H7 (cell line): ENCODE data around the gene SIM1. TPM values are rescaled to one million over a fixed set of nuclear protein-coding genes. Genes with fewer than 3 reads are reported as not detected.
A peak's percentile ranks its signal among the peaks of the same experiment; 100 is the strongest.

Experiments used
- DNase-seq: peaks from one replicate; pipeline ENCODE4 v3.0.0; 2012
- H3K27me3 ChIP-seq: 2 replicates; pipeline ENCODE4 v1.6.0; 2011; ENCODE audit warnings: mild to moderate bottlenecking, low read length; ENCODE audit not compliant: control insufficient read depth, insufficient read depth
- H3K36me3 ChIP-seq: replicated peaks from 2 replicates; pipeline ENCODE4 v1.5.1; 2011; ENCODE audit warnings: low read length; ENCODE audit not compliant: control insufficient read depth, insufficient read depth
- H3K4me3 ChIP-seq: 2 replicates; pipeline ENCODE4 v1.5.1; 2011; ENCODE audit warnings: low read depth, mild to moderate bottlenecking, control low read depth, low read length, moderate library complexity; ENCODE audit not compliant: insufficient read depth
- total RNA-seq: library from RNA; depleted of rRNA; stranded (reverse); fragments of >200 nt; shearing (Covaris generic); gene quantifications from 2 replicates; pipeline ENCODE4 v1.2.3, GENCODE V29; 2014

SIM1 gene
- total RNA-seq, 1 experiment from 2014 or later, result 0.03 TPM

- no peaks in the 10 kb centered on the region for H3K36me3 ChIP-seq
- peak; percentile 77 for DNase-seq
- peaks cover 99% of the 10 kb centered on the region for H3K27me3 ChIP-seq
- H3K4me3 ChIP-seq, result peak overlapping the region; percentile 8
These were observed 414 bp downstream of the SIM1 start for GRCh38 chr6:100464162-100464851.

GRCh38 chr6:100463630-100464161, 1.0 kb downstream of the SIM1 start:
- H3K4me3 ChIP-seq, result peak overlapping the region; percentile 1; the same call in 1 of the 2 replicates
- H3K27me3 ChIP-seq, result peaks cover 99% of the 10 kb centered on the region
- DNase-seq, result peak; percentile 56
- H3K36me3 ChIP-seq, result no peaks in the 10 kb centered on the region

DNA sequence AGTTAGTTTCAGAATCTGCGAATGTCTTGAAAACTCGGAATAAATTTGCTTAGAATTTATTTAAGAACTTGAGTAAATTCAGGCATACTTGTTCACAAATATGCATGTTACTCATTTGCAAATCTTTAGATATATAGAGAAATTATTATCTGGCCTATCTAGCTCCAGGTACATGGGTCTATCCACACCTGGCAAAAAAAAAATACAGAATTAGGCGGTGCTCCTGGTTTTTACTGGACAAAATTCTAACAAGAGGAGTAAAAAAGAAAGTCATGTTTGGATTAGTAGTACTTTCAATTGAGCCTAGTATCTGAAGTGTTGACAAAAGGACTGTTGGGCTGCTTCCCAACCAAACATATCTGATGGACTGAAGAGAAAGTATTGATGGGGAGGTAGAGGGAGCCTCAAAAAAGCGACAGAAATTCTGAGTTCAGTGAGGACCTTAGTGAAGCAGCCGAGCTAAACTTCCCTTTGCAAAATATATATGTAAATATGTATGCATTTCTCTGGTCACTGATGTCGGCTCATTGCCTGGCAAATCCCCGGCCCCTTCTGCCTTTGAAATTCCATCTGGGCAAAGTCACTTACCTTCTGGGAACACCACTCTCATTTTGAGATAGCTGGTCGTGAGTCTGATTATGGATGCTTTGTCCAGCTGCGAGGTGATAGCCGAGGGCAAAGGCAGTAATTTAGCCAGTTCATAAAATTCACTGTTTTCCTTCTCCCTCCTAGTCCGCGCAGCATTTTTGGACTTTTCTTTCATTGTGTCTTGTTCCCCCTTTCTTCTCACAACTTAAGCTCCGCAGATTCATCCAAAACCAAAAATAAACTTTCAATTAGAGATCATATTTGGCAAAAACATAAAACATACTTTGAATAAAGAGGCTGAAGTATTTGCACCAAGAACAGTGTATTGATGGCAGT, 1.8 kb downstream of the SIM1 start:
- H3K36me3 ChIP-seq, result no peaks in the 10 kb centered on the region
- DNase-seq, result peak; percentile 18
- no peak overlapping the region for H3K4me3 ChIP-seq
- H3K27me3 ChIP-seq, result peaks cover 99% of the 10 kb centered on the region

GRCh38 chr6:100461917-100462705, 2.6 kb downstream of the SIM1 start:
- no peak for DNase-seq
- Histone ChIP-seq H3K4me3 (no peak overlapping the region), H3K27me3 (peaks cover 99% of the 10 kb centered on the region), H3K36me3 (no peaks in the 10 kb centered on the region)

DNA sequence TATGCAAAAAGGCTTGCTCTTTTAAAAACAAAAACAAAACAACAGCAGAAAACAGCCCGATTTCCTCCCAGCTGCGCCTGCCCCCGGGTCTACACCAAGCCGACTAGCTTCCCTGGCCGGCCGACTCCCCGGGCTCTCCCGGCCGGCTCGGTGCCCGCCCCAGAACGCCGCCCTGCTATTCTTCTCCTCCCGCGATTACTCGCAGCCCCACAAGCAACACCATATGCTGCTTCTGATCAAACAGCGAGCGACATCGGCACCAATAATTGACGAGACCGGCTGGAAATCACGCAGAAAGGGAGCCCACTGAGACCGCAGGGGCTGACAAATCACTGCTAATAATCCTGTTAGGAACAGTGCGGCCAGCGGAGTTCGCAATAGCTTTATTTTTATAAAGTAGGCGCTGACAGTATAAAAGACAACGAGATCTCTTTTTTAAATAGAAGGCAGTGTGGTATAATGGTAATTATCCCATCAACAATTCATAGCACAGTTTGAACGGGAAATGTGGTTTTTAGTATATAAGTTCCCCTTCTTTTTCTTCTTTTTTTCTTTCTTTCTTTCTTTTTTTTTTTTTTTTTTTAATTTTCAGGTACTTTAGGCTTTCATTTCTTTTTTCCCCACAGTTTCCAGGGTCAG, 3.3 kb downstream of the SIM1 start:
- DNase-seq, result peak; percentile 85
- H3K4me3 ChIP-seq, result peak overlapping the region; percentile 5; the same call in 1 of the 2 replicates

GRCh38 chr6:100460650-100461204, 4.0 kb downstream of the SIM1 start:
- Histone ChIP-seq H3K36me3 (no peaks in the 10 kb centered on the region), H3K27me3 (peaks cover 99% of the 10 kb centered on the region), H3K4me3 (no peak overlapping the region)
- DNase-seq, result peak; percentile 75

More for the DNA sequence above, 3.3 kb downstream of the SIM1 start:
- no peaks in the 10 kb centered on the region for H3K36me3 ChIP-seq
- peaks cover 99% of the 10 kb centered on the region for H3K27me3 ChIP-seq

GRCh38 chr6:100459592-100460184, 5.0 kb downstream of the SIM1 start:
- Histone ChIP-seq H3K27me3 (peaks cover 100% of the 10 kb centered on the region), H3K36me3 (no peaks in the 10 kb centered on the region), H3K4me3 (no peak overlapping the region)
- no peak for DNase-seq

- H3K27me3 ChIP-seq, result peaks cover 100% of the 10 kb centered on the region
- H3K36me3 ChIP-seq, result no peaks in the 10 kb centered on the region
- DNase-seq, result no peak
- no peak overlapping the region; the same call in 1 of the 2 replicates for H3K4me3 ChIP-seq
These were observed 5.7 kb downstream of the SIM1 start for GRCh38 chr6:100458841-100459591.

DNA sequence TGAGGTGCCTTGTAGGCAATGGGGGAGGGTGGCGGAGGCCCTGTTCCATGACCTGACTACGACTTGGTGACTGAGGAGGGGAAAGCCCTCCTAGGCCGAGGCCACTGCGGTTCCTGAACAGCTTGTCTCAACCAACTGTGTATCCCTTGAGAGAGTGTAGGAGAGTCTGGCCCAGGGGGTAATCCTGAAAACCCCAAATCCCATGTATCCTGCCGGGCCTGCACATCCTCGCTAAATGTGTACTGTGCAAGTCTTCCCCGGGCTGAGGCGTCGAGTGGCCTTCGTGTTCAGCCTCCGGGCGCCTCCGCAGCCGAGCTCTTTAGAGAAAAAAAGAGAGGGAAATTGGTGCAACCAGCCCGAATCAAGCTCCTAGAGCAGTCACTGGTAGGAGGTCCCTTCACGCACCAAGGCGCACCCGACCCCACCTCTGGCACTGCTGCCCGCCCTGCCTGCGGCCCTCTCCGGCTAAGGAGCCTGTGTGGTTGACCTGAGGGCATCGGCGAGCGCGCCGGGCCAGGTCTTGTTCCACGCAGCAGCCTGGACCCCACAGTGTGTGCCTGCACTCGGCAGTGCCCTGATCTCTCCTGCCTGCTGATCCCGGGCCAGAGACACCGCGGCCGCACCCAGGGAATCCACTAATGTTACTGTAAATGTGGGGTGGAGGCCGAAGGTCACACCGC, 7.3 kb downstream of the SIM1 start:
- DNase-seq, result peak; percentile 74
- H3K36me3 ChIP-seq, result no peaks in the 10 kb centered on the region
- H3K4me3 ChIP-seq, result peak overlapping the region; percentile 15; the same call in 1 of the 2 replicates
- H3K27me3 ChIP-seq, result peaks cover 100% of the 10 kb centered on the region

DNA sequence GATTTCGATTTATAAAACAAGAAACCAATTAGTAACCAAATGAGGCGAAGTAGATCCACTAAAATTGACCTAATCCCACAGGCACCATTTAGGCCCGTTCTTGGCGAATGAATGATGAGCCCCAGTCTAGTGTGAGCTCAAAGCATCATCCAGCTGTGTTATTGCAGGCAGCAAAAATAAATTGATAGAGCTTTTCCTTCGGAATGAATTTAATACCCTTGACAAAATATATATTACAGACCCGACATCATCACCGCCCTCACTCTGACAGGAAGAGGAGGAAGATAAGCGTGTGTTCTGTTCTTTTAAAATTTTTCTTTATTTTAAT, 7.8 kb downstream of the SIM1 start:
- Histone ChIP-seq H3K36me3 (no peaks in the 10 kb centered on the region), H3K4me3 (no peak overlapping the region), H3K27me3 (peaks cover 100% of the 10 kb centered on the region)
- peak; percentile 24 for DNase-seq

- peaks cover 100% of the 10 kb centered on the region for H3K27me3 ChIP-seq
- no peaks in the 10 kb centered on the region for H3K36me3 ChIP-seq
- no peak for DNase-seq
- peak overlapping the region; percentile 24; the same call in 1 of the 2 replicates for H3K4me3 ChIP-seq
These were observed 8.4 kb downstream of the SIM1 start for GRCh38 chr6:100456141-100456907.
